ENCODE measurements around the gene SLC9A1.
"Not testable (repeated sequence)": the region's sequence is repeated elsewhere in the genome, so short reads cannot be mapped to it uniquely, and the experiment has no call there.

SLC9A1 gene

DNA sequence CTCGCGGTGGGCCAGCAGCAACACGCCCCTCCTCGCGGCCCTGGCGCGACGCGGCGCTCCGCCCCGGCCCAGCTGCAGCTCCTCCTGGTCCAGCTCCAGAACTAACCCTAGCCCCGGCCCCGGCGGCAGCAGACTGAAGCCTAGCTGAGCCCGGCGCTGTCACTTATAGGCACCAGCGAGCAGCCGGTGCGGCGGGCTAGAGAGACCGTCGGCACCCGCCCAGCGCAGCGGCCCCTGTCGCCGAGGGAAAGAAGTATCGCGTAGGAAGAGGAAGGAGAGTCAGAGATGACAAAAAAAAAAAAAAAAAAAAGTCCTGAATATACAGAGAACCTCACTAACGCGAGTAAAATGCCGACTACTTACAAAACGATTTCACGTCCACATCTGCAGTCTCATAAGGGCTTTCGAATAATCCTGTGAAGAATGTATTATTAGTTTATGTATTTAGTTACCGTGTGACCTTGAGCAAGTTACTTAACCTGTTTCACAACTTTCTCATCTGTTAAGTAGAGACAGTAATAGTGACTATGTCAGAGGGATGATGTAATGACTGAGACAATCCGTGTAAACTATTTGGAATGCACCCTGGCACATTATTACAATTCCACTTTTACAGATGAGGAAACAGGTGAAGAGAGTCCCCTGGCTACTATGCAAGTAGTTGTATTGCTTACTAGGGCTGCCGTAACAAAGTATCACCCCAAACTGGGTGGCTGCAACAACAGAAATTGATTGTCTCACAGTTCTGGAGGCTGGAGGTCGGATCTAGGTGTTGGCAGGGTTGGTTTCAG lies at the start of gene SLC9A1:
Gene SLC9A1, minus strand, starts transcription at position 135 of the 791 bp plus-strand sequence. CDS start 791 bp downstream, outside the sequence.
- peak; percentile 94 for DNase-seq

GRCh38 chr1:27203946-27204345 lies 49.0 kb upstream of the SLC9A1 start:
- DNase-seq = no peak

DNA sequence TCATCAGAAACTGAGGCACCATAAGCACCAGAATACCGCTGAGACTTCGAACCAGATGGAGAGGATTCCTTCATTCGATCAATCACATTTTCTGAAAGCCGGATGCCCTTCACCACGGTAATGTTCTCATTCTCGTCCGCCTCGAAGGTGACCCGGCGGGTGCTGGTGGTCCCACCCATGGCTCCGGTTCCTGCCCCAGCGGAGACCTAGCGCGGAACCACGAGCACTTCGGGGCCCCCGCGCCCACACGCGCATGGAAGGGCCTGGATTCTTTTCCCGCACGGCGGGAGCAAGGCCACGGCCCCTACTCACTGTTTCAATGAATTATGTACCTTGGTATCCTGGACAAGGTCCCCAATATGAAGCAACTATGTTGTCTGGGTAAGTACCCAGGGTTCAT lies 46.4 kb upstream of the SLC9A1 start:
- DNase-seq = no peak

GRCh38 chr1:27193194-27193593 lies 38.3 kb upstream of the SLC9A1 start:
- DNase-seq = no peak

DNA sequence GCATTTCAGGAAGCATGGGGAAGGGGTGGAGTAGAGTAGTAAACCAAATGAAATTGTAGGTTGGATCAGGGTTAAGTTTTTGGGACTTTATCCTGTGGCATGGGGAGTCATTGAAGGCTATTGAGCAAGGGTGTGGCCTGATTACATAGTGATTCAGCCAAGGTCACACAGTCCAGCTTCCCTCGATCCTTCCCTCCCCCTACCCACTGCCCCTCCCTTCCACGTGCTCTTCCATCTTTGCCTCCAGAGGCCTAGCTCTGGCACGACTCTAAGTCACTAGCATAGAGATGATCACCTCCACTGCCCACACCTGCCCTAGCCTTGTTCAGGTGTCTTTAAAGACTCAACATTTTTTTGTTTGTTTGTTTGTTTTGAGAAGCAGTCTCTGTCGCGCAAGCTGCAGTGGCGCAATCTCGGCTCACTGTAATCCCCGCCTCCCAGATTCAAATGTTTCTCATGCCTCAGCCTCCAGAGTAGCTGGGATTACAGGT lies 37.2 kb upstream of the SLC9A1 start:
- DNase-seq = no peak

GRCh38 chr1:27184665-27185064 lies 29.7 kb upstream of the SLC9A1 start:
- not testable (repeated sequence) for DNase-seq

DNA sequence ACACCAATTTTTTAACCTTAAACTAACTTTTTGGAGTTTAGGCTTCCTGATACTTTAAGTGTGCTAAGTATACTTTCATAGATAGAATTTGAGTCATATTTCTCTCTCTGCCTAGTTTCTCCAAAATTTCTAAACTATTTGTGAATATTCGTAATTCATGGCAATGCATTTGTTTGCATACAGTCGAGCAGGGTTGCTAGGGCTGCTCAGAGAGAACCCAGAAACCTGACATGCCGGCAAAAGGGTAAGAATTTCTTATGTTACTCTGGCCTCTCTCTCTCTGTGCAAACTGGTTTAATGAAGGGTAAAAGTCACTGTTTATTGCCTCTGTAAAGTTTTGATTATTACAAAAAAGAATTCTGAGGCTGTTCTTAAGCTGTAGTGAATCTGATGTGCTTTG lies 25.1 kb upstream of the SLC9A1 start:
- no peak for DNase-seq

DNA sequence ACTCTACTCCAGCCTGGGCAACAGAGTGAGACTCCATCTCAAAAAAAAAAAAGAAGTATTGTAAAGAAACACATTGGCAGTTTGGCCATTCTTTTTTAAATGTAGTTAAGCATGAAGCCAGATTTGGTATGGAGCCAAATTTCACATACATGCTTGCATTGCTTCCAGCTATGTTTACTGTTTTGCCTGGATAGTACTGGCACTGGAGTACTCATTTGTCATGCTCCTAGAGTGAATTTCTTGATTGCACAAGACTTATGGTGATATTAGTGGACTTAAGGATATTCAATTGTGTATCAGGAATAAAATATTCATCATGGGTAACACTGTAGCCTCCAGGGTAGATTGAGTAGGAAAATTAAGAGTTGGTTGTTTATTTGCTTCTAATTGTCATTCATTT lies 24.5 kb upstream of the SLC9A1 start:
- DNase-seq = no peak

GRCh38 chr1:27176954-27177353 lies 22.0 kb upstream of the SLC9A1 start:
- DNase-seq = no peak

DNA sequence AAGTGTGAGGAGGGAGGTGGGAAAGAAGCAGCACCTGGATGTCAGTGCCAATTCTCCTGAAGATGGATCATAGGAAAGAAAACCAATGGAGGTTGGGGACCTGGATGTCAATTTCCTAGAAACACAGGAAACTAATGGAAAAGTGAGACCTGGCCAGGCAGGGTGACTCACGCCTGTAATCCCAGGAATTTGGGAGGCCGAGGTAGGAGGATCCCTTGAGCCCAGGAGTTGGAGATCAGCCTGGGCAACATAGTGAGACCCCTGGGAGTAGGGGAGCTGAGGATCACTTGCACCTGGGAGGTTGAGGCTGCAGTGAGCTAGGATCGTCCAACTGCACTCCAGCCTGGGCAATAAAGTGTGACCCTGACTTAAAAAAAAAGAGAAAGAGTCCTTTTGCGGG lies 21.4 kb upstream of the SLC9A1 start:
- no peak for DNase-seq

GRCh38 chr1:27172992-27173391 lies 18.1 kb upstream of the SLC9A1 start:
- DNase-seq = not testable (repeated sequence)

DNA sequence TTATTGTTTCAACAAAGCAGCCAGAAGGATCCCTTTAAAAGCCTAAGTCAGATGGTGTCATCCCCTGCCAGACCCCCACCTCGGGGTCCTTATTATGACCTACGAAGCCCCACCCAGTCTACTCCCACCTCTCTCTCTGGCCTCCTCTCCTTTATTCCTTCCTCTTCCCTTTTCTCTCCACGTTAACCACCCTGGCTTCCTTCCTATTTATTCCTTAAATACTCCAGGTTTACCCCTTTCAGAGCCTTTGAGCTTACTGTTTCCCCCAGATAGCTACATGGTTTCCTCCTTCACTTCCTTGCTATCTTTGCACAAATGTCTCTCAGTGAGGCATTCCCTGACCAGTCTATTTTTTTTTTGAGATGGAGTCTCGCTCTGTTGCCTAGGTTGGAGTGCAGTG lies 12.0 kb upstream of the SLC9A1 start:
- no peak for DNase-seq

DNA sequence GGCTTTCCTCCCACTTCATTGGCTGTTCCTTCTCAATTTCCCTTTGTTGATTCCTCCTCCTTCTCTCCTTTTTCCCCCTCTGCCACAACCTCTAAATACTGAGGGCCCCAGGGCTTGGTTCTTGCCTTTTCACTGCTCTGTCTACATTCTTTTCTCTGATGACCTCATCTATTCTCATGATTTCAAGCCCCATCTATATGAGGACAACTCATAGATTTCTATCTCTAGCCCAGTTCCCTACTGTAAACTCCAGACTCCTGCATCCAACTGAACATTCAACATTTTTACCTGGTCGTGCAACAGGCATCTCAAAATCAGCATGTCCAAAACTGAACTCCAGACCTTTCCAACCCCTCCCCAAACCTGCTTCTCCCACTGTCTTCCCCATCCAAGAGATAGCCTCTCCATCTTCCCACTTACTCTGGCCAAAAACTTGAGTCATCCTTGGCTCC lies 11.5 kb upstream of the SLC9A1 start:
- DNase-seq = no peak

DNA sequence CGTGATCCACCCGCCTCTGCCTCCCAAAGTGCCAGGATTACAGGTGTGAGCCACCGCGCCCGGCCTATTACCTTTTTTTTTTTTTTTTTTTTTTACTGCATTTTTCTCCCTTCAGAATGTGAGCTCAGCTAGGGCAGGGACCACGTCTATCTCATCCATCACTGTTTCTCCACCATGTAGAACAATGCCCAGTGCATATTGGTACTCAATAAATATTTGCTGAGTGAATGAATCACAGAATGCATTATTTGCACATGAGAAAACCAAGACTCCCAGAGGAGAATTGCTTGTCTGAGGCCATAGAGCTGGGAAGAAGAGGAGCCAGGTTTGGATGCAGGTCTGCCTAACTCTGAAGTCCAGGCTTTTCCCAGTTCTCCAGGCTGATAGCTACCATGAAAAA lies 8.2 kb upstream of the SLC9A1 start:
- DNase-seq = no peak

GRCh38 chr1:27162090-27162489 lies 7.2 kb upstream of the SLC9A1 start:
- DNase-seq = no peak

DNA sequence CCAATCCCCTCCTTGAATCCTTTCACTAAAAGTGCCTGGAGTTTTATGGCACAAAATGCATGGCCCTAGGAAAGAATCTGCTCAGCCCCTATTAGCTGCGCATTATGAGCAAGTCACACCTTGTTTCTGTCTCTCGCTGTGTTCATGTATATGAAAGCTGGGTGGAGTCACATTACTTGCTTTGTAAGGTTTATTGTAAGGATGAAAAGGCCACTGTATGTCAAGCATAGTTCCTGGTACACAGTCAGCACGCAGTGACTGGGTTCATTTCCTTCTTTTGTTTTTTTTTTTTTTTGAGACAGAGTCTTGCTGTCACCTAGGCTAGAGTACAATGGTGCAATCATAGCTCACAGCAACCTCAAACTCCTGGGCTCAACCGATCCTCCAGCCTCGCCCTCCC lies 6.7 kb upstream of the SLC9A1 start:
- DNase-seq = no peak

DNA sequence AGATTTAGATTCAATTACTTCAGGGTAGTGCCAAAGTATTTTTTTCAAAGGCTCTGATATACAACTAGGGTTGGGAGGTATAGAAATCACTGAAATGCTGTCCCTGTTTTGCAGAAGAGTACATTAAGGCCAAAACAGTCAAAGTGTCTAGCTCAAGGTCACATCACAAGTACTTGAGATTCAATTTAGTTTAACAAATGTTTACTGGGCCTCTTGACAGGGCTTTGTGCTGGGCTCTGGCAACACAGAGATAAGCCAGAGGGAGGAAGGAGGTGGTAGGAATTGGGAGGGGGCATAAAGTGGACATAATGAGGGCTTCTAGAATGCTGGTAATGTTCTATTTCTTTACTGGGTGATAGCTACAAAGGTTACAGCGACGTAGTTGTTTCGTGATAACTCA lies 2.3 kb upstream of the SLC9A1 start:
- DNase-seq = no peak

DNA sequence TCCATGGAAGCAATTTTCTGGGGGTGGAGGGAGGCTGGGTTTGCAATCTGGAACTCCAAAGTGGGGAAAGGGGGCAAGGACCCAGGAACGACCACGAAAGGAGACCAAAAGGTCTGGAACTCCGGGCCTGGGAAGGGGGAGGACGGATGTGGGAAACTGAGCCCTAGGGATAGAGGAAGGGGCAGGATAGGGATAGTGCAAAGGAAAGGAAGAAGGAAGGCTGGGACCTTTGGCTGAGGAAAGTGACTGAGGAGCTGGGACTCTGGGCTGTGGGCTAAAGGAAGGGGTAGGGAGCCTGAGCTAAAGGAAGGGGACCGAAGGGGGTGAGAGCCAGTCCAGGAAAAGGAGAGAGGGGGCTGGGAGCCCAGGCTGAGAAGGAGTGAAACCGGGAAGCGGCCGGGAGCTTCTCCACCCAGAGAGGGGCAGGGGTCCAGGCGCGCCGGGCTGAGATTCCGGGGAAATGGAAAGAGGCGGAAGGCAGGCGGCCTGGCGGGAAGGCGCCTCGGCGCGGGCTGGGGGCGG lies 395 bp downstream of the SLC9A1 start:
- no peak for DNase-seq

- DNase-seq = no peak
Observed at GRCh38 chr1:27153927-27154358, 982 bp downstream of the SLC9A1 start.

DNA sequence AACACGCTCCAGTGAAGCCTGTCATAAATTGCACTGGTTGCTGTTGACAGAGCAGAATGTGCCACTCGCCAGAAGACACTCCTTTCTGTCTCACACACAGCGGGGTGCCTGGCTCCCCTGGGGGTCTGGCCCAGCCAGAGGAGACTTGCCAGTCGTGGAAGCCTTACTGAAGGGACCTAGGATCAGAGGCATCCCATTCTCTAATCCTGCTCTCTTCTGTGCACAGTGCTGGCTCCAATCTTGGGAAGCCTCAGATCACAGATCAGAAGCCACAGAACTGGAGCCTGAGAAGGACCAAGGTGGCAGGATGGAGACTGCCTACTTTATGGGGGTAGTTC lies 1.4 kb downstream of the SLC9A1 start:
- no peak for DNase-seq

DNA sequence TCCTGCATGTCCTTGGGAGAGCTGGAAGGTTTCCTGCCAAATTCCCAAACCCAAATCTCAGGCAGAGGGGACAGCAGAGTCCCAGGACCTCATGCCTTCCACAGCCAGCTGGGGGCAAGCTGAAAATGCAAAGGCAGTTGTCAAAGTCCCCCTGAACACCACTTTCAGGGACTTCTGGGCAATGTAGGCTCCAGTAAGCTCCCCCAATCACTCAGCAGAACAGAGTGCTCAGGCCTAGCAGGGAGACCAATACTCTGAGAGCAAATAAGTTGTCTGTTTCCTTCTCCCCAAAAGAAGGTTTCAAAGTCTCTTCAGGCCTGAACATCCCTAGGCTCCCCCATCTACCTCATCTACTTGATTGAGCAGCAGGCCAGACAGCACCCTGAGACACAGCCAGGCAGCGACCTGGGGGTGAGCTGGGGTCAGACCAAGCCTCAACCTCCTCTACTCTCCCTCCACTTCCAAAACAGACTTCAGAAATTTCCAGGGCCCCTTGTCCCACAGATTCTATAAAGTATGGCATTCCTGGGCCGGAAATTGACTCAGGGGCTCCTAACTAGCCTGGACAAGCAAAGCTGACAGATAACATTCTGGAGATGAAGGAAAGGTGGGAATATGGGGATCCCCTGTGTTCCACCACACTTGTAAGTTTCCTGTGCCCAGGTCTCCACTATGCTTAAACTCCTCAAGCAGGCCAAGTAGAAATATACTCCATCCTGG lies 1.9 kb downstream of the SLC9A1 start:
- no peak for DNase-seq

DNA sequence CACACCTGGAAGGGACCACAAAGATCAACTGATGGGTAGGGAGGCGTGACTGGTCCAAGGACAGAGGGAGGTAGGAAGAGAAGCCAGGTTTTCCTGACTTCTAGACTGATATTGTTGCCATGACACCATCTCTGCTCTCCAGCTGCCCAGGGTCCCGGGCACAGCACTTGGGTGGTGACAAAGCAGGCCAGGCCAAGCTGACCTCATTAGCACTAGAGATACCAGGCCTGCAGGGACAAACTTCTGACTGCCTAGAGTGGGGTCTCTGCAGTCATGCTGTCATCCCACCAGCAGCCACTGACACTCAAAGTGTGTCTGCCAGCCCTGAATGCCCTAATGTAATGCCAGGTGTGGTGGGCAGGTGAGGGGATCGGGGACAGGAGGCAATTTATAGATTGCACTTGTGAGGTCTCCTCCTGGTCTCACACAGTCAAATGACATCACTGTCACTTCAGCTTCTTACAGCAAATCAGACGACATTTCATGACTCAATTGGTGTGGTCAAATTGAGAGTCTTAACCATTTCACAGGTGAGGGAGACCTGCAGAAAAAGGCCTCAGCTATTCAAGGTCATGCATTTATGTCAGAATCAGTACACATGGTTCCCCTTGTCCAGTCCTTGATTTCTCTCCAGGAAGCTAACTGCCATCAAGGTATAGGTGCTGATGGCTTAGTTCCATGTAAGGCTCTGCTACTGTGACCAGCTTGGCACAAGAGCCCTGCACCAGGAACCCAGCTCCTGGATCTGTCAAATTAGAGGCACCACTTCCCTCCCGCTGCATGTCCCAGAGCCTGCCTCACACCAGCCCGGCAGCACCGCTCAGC lies 2.7 kb downstream of the SLC9A1 start:
- DNase-seq = no peak

DNA sequence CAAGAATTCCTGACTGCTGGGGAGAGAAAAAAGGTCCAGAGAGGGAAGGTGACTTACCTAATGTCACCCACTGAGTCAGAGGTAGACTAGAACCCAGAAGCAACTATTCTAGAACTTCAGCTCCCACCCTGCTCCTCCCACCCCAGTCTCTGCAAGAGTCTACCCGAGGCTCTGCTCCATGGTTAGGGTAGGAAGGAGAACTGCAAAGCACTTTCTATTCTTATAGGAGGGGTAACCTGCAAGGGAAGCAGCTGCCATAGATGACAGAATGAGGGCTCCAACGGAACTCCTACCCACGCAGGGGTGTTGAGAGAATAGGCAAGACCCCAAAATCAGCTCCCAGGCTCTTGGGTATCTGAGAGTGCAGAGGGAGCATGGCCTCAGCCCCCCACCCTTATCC lies 4.3 kb downstream of the SLC9A1 start:
- DNase-seq = no peak
